NCI-H1436 (cell line): ENCODE data around the gene SOBP.
"Not testable (repeated sequence)": the region's sequence is repeated elsewhere in the genome, so short reads cannot be mapped to it uniquely, and the experiment has no call there.

Source experiments
- DNase-seq: peaks from one replicate; lab custom pipeline; 2025; lab: John Stamatoyannopoulos, UW

The SOBP gene

GRCh38 chr6:107489636-107490565 lies at the start of gene SOBP:
TSS of gene SOBP (plus strand) at chr6:107490117. CDS start at chr6:107490617, 500 bp downstream.
- DNase-seq, result peak; percentile 73

GRCh38 chr6:107440936-107441335 lies 49.0 kb upstream of the SOBP start:
- DNase-seq, result no peak

GRCh38 chr6:107441682-107442081 lies 48.2 kb upstream of the SOBP start:
- no peak for DNase-seq

- DNase-seq, result no peak
Measured at GRCh38 chr6:107442938-107443607, 46.8 kb upstream of the SOBP start.

- no peak for DNase-seq
Measured at GRCh38 chr6:107443608-107444267, 46.2 kb upstream of the SOBP start.

GRCh38 chr6:107444277-107444676 lies 45.6 kb upstream of the SOBP start:
- no peak for DNase-seq

- no peak for DNase-seq
Measured at GRCh38 chr6:107447663-107448216, 42.2 kb upstream of the SOBP start.

GRCh38 chr6:107448776-107449175 lies 41.1 kb upstream of the SOBP start:
- no peak for DNase-seq

- peak; percentile 6 for DNase-seq
Measured at GRCh38 chr6:107458672-107459282, 31.1 kb upstream of the SOBP start.

GRCh38 chr6:107459283-107460082 lies 30.4 kb upstream of the SOBP start, which contains the start of gene PDSS2:
TSS of gene PDSS2 (minus strand) at chr6:107459564. CDS start at chr6:107459285, 279 bp downstream.
- DNase-seq, result peak; percentile 96

- DNase-seq, result no peak
Measured at GRCh38 chr6:107460083-107460631, 29.8 kb upstream of the SOBP start.

GRCh38 chr6:107466062-107466461 lies 23.9 kb upstream of the SOBP start:
- DNase-seq, result no peak

- DNase-seq, result no peak
Measured at GRCh38 chr6:107470364-107470763, 19.6 kb upstream of the SOBP start.

- DNase-seq, result no peak
Measured at GRCh38 chr6:107473660-107474059, 16.3 kb upstream of the SOBP start.

GRCh38 chr6:107475360-107475759 lies 14.6 kb upstream of the SOBP start:
- not testable (repeated sequence) for DNase-seq

- not testable (repeated sequence) for DNase-seq
Measured at GRCh38 chr6:107475826-107476225, 14.1 kb upstream of the SOBP start.

- no peak for DNase-seq
Measured at GRCh38 chr6:107479089-107479690, 10.7 kb upstream of the SOBP start.

GRCh38 chr6:107485157-107485556 lies 4.8 kb upstream of the SOBP start:
- no peak for DNase-seq

- DNase-seq, result no peak
Measured at GRCh38 chr6:107488174-107488874, 1.6 kb upstream of the SOBP start.
